K562 (cell line): ENCODE results near the gene POLRMT.
A peak's percentile ranks its signal among the peaks of the same experiment; 100 is the strongest.

Source experiments
- CTCF ChIP-seq, 3 experiments: IDR thresholded peaks in 2 of 3; conservative IDR thresholded peaks in 1 of 3; 2 replicates each; pipeline ENCODE4 v1.5.1; 2011 to 2012; ENCODE audit warnings: low read length in 3 of 3, mild to moderate bottlenecking in 3 of 3, control low read depth in 2 of 3, improper control_type of control experiment in 1 of 3, inconsistent platforms in 1 of 3, low read depth in 1 of 3, mixed read lengths in 1 of 3, moderate library complexity in 1 of 3; ENCODE audit not compliant: insufficient read depth in 2 of 3
- REST ChIP-seq, 2 experiments: fragments of 450-650 bp; formaldehyde crosslinking in 1 of 2; IDR thresholded peaks; 2 replicates each; pipeline versions ENCODE4 v1.4.0 to v1.6.1; 2014 to 2020; ENCODE audit warnings: mild to moderate bottlenecking in 2 of 2, borderline replicate concordance in 1 of 2, low read depth in 1 of 2
- SPI1 ChIP-seq: IDR thresholded peaks from 2 replicates; pipeline ENCODE4 v1.6.1; 2011; ENCODE audit warnings: low read depth, low read length, control low read depth, borderline replicate concordance
- USF2 ChIP-seq: sonication (generic); formaldehyde crosslinking; IDR thresholded peaks from 2 replicates; pipeline ENCODE4 v1.5.0; 2020; ENCODE audit warnings: missing genetic modification reagents

GRCh38 chr19:584240-585001 lies 48.9 kb downstream of the POLRMT start:
- no peak for TF ChIP-seq USF2 (CRISPR knock-in tag)
- TF ChIP-seq REST (IDR thresholded peaks at IDR 0.05; ENCODE audit: borderline replicate concordance) = peak; percentile 76
- TF ChIP-seq REST (CRISPR knock-in tag; IDR thresholded peaks at IDR 0.05; ENCODE audit: low read depth) = no peak
- peak; percentile 71 to 95 (median 89) for TF ChIP-seq CTCF (IDR thresholded peaks at IDR 0.05 in 2 of 3, conservative IDR thresholded peaks at IDR 0.05 in 1 of 3; ENCODE audit: insufficient read depth in 2 of 3, low read depth in 1 of 3, low read length in 3 of 3)
- TF ChIP-seq SPI1 = no peak
